Body of pancreas (tissue), 4 donors: ENCODE measurements around the gene CENPW.

Experiments
- CTCF ChIP-seq, 7 experiments: fragments of 450-650 bp in 4 of 7; fragments of 200-600 bp in 3 of 7; sonication (generic) in 3 of 7; IDR thresholded peaks; one replicate each; pipeline ENCODE4 v1.5.1; 2016 to 2019; ENCODE audit warnings: antibody characterized with exemption in 7 of 7
- POLR2A ChIP-seq, 3 donors: fragments of 450-650 bp; IDR thresholded peaks; one replicate each; pipeline ENCODE4 v1.6.1; 2016; ENCODE audit warnings: antibody characterized with exemption in 3 of 3, mild to moderate bottlenecking in 2 of 3

GRCh38 chr6:126376682-126377081 is 36.8 kb downstream of the CENPW start:
- TF ChIP-seq CTCF (IDR thresholded peaks at IDR 0.05) = no peak
- no peak for TF ChIP-seq POLR2A (IDR thresholded peaks at IDR 0.05)
